GM21576 (cell line): Measurements from ENCODE around the gene SRC.

Experiments used
- ATAC-seq: cut with Tn5 transposase; IDR thresholded peaks from one replicate; pipeline ENCODE4 v1.9.1; 2021; ENCODE audit warnings: mild to moderate bottlenecking, moderate library complexity; ENCODE audit not compliant: unreplicated experiment

Gene SRC

DNA sequence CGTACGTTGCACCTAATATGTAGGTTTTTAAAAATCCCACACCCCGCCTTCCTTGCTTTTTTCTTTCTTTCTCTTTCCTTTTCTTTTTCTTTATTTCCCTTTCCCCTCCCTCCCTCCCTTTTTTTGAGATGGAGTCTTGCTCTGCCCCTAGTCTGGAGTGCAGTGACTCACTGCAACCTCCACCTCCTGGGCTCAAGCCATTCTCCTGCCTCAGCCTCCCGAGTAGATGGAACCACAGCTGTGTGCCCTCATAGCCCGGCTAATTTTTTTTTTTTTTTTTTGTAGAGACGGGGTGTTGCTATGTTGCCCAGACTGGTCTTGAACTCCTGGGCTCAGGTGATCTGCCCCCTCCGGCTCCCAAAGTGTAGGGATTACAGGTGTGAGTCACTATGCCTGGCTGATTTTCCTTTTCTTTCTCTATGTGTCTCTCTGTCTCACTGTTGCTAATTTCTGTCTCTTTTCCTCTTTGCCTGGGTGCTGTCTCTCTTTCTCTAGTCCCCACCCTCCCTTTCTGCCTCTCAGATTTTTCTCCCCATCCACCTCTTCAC lies 61.2 kb downstream of the SRC start:
- no peak for ATAC-seq

DNA sequence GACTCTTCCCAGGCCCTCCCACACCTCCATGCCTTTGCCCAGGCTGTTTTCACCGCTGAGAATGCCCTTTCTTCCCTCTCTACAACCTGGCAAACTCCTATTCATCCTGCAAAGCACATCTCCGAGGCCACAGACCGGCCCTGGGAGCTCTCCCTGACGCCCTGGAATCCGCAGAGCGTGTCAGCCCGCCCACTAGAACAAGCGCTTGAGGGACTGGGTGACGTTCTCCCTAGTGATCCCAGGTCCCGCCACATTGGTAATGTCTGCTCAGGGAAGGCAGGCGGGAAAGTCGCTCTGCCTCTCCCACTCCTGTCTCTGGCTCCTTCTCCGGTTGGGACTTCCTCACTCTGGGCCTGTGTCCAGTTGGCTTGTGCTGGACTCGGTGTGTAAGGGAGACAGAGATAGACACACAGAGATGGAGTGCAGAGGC lies 61.6 kb downstream of the SRC start:
- ATAC-seq = no peak

DNA sequence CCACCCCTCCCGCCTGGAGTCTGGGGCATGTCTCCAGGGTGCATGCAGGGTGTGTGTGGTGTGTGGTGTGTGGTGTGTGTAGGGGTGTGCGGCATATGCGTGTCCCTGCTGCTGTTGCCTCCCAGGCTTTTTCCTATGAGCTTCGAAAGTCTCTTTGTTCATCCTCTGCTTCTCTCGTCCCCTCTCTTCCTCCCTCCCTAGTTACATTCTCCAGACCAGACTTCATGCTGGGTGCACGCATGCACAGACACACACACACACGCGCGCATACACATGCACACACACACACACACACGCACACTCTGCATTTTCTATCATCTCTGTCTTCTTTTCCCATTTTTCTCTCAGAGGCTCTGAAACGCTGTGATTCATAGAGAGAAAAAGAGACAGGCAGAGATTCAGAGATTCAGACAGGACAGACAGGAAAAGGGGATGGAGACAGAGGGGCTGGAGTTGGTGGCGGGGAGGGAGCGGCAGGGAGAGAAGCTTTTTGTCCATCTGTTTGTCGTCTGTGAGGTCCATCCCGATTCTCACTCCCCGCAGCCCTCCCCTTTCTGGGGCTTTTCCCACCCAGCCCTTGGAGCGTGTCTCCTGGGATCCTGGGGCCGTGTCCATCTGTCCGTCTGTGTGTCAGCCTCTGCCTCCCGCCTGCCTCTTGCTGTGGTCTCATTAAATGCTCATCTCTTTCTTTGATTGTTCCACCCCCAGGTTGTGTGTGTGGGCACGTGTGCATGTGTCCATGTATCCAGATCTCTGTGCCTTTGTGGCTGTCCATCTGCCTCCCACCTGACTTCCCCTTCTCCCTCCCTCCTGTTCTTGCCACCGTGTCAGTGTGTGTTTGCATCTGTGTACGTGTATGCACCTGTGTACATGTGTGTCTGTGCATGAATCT lies 62.6 kb downstream of the SRC start:
- no peak for ATAC-seq

DNA sequence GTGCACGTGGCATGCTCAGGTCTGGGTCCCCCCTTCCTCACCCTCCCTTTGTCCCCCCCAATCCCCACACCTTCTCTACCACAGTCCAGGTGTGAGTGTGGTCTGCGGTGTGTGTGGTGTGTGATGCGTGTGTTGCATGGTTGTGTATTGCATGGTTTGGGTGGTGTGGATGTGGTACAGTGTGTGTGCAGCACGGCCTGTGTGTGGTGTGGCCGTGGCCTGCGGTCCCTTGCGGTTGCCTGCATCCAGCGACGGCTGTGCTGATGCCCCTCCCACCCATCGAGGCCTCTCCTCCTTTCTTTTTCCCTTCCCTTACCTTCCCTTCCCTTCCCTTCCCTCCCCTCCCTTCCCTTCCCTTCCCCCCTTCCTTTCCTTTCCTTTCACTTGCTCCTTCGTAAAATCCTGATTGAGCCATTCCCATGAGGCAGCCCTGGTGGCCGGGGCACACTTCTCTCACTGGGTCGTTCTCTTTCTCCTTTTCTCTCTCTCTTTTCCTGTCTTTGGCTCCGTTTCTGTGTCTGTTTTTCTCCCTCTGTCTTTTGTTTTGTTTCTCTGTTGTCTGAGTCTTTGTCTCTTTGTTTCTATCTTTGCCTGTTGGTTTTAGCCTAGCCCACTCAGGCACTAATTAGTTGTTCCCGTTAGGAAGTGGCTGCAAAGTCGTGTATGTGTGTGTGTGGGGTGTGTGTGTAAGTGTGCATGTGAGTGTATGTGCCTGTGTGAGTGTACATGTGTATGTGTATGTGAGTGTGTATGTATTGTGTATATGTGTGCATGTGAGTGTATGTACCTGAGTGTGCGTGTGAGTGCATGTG lies 65.7 kb downstream of the SRC start:
- ATAC-seq = no peak

DNA sequence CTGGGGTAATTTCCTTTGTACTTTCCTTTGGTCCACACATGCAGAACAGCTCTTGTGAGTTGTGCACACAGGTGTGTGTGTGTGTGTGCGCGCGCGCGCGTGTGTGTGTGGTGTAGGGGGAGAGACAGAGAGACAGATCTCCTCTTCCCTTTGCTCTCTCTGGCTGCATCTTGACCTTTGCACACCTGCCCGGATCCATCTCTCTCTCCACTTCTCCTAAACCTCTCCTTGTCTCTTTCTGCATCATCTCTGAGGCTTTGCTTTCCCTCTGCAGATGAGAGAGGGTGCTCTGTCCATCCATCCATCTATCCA lies 67.0 kb downstream of the SRC start:
- no peak for ATAC-seq

DNA sequence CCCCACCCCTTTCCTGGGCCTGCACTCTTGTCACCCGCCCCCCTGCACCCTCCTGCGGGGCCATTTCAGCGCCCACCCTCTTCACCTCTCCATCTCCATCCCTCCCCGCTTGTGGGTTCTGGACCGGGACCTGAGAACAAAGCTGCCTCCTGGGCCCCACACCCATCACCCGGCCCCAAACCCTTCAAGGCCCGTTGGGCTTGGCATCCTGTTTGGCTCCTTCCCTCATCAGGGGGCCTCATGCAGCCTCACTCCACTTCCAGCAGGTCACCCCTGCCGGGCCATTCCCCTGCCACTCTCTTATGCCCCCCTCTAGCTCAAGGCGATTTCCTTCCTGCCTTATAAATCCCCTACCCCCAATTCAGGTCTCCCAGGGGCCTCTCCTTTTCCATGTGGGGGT lies 67.4 kb downstream of the SRC start:
- ATAC-seq = no peak

DNA sequence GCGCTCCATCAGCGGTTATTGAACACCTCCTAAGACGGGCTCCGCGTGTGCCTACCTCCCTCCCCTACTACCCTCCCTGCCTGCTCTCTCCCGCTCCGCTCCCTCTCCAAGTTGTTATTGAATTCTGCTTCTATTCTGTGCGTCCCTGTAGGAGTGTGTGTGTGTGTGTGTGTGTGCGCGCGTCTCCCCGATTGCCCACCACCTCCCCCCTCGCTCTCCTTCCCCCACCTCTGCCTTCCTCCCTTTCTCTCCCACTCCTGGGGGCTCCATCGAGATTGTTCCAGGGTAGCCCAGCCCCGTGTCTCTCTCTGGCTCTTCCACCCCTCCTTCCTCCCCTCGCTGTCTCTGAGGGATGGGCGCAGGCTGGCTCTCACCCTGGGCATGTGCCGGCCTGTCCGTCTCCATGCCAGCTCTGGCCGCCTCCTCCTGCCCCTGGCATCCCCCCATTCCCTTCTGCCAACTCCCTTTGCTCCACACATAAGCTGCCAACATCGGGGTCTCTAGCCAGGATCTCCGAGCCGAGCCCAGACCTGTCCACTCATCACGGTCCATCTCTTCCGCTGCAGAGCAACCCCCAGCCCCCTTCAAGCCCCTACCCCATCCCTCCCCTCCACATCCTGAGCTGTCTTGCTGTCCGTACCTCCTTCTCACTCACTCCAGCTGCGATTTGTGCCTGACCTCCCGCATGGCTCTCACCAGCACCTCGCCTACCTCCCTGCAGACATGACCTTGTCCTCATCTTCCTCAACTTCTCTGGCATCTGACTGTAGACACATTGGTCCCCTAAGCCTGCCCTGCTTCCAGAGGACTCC lies 68.5 kb downstream of the SRC start:
- ATAC-seq = no peak

DNA sequence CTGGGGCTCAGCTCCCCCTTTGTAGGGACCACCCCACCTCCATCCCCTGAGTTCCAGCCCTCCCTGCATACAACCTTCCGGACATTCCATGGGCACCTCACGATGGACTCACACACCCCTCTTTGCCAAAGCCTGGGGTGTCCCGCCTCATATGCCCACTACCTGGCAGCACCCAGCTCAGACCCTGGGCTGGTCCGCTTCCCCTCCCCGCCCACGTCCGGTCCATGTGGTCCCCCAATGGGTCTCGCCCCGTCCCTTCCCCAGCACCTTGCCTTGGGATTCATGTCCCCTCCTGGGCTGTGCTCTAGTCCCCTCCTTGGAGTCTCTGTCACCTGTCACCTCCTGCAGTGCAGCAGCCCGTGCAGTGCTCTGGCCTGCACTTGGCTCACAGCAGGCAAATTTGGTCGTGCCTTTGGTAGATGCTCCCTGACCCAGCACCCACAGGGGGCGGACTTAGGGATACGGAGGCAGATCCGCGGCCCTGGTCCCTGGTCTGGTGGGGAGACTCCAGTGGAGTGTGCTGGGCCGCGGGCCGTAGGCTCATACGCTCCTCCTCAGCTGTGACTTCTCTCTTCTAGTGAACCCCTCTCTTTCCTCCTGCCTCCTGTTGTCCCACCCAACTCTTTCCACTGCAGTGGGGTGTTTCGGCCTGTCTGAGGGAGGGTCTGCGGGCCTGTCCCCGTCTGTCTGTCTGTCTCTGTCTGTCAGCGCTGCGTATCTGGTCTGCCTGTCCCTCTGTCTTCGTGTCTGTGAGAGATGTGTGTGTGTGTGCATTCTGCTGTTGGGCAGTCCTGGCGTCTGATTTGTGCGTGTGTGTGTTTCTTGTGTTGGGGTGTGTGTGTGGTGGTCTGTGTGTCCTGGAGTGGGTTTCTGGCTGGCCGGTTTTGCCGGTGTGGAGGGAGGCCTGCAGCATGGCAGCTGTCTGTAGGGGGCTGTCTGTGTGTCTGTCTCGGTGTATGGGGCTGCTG lies 69.5 kb downstream of the SRC start:
- no peak for ATAC-seq

DNA sequence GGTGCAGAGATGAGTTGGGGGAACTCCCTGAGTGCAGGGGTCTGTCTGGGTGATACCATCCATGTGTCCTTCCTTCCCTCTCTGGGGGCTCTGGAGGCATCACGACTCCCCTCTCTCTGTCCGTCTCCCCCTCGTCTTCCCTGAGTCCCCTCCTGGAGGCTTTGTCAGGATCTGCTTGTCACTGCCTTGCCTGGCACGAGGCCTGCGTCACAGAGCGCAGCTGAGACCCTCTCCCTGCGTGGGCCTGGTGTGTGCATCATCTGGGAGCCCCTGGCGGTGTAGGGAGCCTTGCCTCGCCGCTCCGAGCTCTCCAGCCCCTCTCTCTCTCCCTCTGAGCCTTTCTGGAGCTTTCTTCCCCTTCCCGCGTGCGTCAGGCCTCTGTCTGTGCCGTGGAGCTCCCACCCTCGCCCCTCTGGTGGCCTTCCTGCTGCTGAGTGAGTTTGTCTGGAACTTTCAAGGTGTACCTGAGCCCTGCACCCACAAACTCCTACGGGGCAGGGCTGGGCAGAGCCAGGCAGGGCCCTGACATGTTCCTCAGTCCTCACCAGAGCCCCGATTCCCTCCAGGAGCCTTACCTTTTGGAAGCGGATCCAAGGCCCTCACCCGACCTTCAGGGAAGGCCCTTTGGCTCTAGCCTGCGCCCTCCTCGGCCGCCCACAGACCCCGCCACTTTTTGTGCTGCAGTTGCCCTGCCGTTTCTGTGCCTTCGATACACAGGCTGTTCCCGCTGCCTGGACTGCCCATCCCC lies 70.3 kb downstream of the SRC start:
- ATAC-seq = no peak

DNA sequence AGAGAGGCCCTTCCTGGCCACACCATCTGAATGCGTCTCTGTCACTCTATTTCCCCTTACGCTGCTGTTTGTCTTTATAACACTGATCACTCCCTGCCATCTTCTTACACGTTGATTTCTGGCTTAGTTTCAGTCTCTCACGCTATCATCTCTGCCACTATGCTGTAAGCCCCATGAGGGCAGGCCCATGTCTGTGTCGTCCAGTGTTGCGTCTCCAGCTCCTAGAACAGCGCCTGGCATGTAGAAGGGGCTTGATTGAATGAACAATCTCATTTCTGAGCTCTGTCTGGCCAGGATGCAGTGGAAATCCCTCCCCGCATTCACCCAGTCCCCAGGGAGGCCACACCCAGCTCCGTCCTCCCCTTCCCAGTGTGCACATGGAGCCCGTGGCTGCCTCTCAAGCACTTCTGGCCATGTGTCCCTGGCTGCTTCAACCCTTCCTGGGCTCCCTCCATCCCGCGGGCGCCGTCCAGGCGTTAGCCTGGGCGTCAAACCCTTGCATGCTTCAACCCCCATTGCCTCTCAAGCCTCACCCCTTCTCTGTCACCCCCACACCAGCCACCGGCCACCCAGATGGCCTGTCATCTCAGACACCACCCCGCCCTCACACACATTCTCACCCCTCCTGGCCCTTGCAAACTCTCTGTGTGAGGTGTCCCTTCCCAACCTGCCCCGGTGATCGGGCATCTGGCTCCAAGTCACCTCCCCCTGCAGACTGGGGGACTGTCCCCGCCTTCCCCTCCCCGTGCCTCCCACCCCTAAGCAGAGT lies 71.1 kb downstream of the SRC start:
- no peak for ATAC-seq

DNA sequence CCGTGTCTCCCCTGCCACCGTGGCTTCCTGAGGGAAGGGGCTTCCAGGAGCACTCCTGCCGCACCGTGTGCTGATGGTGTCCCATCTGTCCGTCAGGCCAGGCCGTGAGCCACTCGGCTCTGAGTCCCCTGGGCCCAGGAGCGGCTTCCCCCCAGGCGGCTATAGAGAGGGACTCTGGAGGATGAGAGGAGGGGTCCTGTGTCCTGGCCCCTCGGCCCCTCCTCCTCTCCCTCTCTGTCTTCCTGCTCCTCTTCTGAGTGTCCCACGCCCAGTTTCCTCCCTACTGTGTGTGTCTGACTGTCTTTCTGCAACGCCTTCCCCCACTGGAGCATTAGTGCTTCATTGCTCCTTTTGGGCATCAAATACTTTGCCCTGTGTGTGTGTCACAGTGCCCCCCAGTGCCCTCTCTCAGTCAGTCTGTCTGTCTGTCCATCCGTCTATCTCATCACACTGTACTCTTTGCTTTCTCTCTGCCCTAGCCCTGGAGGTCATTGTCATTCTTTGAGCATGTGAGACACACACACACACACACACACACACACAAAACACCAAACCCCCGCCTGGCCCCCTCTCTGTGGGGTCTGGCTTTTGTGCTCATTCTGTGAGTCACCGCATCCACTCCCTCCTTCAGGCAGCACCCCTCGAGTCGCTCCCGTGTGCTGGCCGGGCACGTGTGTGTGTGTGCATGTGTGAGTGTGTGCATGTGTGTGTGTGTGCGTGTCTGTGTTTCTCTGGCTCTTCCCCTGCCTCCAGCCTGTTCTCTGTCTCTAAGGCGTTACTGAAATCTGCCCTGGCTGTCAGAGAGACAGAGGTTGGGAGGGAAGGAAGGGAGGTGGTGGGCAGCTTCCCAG lies 71.9 kb downstream of the SRC start:
- no peak for ATAC-seq

DNA sequence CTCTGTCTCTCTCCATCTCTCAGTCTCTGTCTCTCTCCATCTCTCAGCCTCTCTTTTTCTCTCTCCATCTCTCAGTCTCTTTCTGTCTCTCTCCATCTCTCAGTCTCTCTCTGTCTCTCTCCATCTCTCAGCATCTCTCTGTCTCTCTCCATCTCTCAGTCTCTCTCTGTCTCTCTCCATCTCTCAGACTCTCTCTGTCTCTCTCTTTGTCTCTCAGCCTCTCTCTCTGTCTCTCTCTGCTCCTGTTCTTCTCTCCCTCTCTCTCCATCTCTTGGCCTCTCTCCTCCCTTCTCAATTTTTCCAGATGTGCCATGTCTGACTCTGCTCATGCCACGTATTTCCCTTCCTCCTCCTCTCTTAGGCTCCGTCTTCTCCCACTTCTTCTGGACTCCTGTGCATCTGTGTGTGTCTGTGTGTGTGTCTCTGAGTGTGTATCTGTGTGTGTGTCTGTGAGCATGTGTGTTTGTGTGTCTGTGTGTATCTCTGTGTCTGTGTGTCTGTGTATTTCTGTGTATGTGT lies 72.7 kb downstream of the SRC start:
- ATAC-seq = no peak

DNA sequence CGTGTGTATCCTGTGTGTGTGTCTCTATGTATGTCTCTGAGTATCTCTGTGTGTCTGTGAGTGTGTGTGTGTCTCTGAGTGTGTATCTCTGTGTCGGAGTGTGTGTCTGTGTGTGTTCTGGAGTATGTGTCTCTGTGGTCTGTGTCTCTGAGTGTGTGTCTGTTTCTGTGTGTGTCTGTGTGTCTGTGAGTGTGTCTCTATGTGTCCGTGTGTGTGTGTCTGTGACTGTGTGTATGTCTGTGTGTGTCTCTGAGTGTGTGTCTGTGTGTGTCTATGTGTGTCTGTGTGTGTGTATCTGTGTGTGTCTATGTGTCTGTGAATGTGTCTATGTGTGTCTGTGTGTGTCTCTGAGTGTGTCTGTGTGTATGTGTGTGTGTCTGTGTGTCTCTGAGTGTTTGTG lies 73.4 kb downstream of the SRC start:
- no peak for ATAC-seq

DNA sequence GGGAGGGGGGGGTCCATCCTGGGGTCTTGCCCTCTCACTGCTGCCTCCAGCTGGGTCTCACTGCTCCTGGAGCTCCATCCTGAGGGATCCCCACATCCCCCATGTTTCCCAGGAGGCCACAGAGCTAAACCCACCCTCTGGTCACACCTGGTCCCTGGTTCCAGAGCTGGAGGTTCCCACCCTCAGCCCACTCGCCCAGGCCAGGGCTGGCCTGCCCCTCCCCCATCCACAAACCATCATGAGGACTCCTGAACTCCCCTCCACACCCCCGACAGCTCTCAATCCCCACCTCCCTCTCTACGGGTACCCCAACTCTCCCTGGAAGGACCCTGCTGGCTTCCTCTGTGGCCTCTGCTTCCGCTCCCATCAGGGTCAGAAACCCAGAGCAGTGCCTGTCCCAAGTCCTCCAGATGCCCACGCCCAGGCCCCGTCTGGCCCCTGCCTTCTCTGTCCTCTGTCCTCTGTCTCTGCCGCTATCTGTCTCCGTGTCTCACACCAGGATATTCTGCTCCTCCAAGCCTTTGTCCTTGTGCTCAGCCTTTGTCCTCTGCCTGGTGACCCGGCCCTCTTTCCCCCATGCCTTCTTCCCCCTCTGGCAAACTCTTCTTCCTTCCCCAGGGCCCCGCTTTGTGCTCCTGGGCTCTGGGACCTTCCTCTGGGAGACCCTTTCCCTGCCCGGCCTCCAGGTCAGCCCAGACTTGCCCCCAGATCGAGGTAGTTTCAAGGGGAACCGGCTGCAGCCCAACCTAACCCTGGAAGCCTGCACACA lies 74.0 kb downstream of the SRC start:
- ATAC-seq = no peak

DNA sequence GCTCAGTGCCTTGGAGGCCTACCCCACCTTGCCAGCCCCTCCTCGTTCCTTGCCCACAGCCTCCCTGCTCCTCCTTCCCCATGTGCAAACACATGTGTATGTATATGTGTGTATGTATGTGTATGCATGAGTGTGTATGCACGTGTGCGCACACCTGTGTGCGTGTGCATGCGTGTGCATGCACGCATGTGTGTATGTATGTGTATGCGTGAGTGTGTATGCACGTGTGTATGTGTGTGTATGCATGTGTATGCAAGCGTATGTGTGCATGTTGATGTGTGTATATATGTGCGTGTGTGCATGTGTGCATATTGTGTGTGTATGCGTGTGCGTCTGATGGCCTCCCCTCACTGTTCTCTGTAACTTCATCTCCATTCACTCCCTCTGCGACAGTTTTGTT lies 74.7 kb downstream of the SRC start:
- no peak for ATAC-seq

DNA sequence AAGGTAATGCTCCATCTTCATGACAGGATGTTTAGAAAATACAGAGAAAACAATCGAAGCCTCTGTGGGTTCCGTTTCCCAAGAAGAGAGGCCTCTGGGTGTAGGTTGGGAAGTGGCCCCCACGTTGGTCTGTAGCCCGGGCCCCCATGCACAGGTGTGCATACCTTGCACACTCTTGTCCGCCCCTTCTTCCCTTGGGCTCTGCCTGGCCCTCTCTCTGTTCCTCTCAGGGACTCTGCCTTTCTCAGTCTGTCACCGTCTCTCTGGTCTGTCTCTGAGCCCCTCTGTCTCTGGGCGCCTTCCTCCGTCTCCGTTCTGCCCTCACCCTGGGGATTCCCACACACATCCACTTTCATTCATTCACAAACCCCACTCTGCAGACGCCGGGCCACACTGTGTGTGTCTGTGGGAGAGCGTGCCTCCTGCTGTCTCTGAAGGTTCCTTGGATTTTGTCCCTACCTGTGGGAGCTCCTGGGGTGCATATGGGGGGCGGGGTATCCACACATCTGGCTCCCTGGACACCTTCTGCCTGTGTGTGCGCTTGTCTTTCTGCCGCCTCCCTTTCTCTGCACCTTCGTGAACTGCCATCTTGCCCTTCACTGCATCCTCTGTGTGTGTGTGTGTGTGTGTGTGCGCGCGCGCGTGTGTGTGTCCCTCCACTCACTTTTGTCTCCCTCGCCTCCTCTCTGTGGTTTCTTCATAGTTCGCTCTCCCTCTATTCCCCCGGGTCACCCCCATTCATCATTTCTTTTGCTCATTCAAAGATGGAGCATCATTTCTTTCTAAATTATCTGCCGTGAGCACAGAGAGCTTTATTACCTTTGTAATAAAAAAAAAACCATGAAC lies 75.3 kb downstream of the SRC start:
- no peak for ATAC-seq
